HG03039 (cell line): Measurements from ENCODE around the gene MED13L.
"Not testable (repeated sequence)": the region's sequence is repeated elsewhere in the genome, so short reads cannot be mapped to it uniquely, and the experiment has no call there.

Experiments
- ATAC-seq: cut with Tn5 transposase; IDR thresholded peaks from one replicate; pipeline ENCODE4 v1.9.1; 2021; ENCODE audit warnings: mild to moderate bottlenecking, moderate library complexity; ENCODE audit not compliant: unreplicated experiment

Gene MED13L

DNA sequence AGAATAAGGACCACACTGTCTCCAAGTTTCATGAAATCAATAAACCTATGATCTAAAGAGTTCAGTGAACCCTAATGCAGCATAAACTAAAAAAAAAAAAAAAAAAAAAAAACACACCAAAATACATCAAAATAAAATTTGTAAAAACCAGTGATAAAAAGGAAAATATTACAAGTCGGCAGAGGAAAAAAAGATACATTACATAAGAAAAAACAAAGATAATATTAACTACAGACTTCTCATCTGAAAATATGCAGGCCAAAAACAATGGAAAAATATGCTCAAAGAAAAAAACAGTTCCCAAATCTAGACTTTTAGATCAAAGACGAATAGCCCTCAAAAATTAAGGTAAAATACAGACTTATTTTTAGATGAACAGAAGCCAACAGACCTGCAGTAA lies 27.6 kb downstream of the MED13L start:
- ATAC-seq: no peak

DNA sequence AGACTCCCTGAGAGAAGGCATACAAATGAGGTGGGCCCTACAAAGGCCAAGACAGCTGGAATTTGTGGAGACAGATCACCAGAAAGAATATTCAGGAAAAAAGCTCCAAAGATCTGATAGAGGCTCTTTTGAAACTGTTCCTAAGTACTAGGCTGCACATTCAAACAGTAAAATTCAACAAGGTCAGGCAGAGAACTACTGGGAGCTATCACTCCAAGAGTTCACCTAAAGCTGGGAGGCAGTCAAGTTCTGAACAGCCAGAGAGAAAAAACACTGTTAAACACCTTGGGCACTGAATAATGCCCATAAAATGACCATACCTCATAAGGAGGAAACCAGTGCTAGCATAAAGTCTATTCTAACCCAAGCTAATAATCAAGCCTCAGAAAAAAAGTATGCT lies 28.6 kb downstream of the MED13L start:
- no peak for ATAC-seq

DNA sequence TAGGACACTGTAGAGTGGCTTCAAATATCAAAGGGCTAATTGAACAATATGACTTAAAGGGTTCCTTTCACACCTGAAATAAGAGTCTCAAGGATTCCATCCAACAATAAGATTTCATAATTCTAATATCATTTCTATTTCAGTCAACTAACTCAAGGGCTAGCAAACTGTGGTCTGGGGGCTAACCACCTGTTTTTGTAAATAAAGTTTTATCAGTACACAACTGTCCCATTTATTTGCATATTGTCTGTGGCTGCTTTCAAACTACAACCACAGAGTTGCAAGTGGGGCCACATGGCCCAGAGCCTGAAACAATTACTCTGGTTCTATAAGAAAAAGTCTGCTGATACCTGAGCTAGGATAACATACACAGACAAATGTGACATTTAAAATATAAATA lies 29.1 kb downstream of the MED13L start:
- ATAC-seq: no peak

DNA sequence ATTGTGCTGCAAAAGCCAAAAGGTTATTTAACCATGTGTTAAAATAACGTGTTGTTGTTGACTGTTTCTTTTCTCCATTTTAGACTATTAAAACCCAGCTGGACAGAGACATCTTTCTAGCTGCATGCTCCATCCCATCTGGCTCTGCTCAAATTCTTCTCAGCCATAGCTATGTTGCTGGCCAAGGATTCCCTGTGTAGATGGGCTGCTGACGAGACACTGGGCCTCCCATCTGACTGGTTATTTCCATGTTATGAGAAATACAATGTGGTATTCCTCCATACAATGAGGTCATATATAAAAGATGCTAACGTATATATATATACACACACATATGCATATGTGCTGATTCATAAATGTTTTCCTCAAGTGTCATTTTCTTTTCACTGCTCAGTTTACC lies 30.1 kb downstream of the MED13L start:
- no peak for ATAC-seq

DNA sequence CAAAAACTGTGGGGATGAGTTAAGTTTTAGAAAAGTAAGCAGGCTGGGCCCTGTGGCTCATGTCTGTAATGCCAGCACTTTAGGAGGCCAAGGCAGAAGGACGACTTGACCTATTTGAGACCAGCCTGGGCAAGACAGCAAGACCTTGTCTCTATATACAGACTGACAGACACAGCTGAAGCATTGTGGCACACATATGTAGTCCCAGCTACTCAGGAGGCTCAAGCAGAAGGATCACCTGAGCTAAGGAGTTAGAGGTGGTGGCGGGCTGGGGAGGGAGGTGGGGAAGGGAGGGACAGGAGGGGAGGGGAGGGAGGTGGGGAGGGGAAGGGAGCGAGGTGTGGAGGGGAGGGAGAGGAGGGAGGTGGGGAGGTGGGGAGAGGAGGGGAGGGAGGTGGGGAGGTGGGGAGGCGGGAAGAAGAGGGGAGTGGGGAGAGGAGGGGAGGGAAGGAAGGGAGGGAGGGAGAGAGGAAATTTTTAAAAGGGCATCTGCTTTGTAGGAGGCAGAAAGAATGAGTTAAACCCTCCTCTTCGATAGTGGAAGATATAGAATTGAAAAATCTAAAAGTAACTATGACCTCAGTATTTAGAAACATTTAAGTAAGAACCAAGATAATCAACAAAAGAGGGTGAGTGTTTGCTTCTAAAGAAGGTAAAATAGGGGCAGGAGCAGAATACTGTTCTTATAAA lies 30.9 kb downstream of the MED13L start:
- ATAC-seq: no peak

DNA sequence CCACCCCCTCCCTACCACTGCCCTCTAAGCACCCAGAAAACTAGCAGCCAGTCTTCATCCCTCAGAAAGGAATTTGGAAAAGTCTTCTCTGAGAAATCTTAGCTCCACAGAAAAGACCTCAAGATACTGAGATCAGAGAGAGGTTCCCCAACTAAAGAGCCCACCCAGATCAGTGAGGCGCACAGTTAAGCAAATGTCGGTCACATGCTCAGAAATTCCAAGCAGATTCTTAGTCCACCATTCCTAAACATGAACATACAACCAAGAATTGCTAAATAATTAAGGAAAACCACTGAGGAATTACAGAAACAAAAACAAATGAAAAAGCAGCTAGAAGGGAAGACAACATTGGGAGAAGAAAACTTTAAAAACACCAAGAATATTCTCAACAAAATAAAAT lies 32.3 kb downstream of the MED13L start:
- ATAC-seq: no peak

DNA sequence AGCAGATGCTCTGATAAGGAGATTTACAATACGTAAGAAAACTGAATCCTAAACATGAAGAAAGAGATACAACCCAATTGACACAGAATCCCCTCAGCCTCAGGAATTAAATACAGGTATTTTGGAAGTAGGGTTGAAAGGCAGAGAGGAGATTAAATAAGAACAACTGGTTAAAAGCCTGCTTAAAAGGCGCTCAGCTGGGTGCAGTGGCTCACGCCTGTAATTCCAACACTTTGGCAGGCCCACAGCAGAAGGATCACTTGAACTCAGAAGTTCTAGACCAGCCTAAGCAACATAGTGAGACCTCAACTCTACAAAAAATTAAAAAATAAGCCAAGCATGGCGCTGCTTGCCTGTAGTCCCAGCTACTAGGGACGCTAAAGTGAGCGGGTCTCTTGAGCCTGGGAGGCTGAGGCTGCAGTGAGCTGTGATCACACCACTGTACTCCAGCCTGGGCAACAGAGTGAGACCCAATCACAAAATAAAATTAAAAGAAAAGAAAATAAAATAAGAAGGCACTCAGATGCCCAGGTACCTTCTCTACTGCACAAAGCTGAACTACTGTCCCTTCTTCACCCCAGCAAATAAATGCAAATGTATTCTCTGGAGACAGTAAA lies 32.9 kb downstream of the MED13L start:
- ATAC-seq: no peak

DNA sequence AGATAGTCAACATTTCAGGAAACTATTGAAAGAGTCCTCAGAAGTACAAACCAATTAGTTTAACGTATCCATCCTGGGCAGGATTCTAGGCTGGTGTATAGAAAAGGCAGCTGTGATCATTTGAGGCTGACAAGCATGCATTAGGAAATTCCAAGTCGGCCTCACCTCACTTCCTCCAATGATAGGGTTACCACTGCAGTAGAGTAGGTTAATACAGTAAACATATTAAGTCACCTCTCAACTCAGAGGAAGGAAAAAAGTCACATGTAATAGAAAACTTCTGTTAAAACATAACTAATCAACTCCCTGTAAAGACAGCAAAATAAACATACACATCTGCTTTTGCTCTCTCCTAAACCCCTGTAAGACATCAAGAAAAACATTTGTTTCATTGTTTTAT lies 33.5 kb downstream of the MED13L start:
- no peak for ATAC-seq

DNA sequence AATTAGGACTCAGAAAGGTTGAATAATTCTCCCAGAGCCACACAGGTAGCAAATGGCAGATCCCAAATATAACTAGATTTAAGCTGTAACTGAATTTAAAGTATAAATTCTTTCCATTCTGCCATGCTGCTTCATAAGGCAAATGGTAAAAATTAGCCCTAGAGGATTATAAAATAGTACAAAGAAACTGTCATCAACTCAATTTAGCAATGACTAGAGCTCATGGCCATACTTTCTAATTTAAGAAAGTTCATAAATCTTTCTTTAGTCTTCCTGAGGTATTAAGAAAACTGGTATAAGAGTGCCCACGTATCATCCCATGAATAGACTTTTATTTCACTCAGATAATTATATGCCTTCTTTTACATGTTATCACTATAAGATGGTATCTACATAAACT lies 34.8 kb downstream of the MED13L start:
- no peak for ATAC-seq

DNA sequence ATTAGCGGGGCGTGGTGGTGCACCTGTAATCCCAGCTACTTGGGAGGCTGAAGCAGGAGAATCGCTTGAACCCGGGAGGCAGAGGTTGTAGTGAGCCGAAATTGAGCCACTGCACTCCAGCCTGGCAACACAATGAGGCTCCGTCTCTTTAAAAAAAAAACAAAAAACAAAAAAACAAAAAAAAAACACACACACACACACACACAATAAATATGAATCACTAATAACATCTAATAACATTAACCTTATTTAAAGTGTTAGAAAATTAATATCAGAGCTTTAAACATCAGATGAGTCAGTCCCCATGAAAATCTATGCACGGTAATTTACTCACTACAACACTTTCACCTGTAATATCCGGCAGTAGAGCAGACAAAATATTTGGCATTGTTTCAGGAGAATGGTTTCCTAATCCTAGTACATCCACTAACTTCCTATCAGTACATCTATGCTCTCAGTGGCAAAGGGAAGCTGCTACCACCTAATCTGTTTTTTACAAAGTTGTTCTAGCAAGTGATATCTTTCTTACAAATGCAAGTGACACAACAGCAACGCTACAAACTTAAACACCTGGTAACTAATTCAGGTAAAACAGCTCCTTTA lies 36.2 kb downstream of the MED13L start:
- no peak for ATAC-seq

DNA sequence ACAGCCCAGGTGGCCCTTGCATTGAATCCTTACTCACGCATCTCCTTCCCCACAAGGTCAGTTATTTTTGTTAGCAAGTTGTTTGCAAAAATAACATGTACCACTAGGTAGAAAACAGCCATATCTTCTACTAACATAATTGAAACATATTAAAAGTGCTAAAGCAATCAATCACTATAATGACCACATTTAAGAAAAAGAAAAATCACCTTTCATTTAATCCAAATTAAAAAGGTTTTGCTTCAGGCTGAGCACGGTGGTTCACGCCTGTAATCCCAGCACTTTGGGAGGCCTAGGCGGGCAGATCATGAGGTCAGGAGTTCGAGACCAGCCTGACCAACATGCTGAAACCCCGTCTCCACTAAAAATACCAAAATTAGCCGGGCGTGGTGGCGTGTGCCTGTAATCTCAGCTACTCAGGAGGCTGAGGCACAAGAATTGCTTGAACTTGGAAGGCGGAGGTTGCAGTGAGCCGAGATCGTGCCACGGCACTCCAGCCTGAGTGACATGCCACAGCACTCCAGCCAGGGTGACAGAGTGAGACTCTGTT lies 38.8 kb downstream of the MED13L start:
- ATAC-seq: not testable (repeated sequence)

DNA sequence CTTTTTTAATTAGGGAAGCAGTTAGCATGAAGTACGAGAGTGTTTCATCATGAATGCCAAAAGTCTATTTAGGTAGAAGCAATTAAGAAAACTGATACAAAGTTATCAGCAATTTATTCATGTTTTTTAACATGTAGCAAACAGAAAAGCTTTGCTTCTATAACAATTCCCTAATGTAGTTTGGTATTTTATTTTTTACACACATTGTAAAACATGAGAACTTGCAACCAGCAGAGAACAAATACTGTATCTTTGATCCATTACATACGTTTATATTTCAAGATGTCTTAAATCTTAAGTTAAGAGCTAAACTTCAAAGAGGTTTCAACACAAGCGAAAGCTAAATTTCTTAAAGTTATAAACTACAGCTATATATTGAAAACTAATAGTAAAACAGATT lies 39.3 kb downstream of the MED13L start:
- no peak for ATAC-seq

DNA sequence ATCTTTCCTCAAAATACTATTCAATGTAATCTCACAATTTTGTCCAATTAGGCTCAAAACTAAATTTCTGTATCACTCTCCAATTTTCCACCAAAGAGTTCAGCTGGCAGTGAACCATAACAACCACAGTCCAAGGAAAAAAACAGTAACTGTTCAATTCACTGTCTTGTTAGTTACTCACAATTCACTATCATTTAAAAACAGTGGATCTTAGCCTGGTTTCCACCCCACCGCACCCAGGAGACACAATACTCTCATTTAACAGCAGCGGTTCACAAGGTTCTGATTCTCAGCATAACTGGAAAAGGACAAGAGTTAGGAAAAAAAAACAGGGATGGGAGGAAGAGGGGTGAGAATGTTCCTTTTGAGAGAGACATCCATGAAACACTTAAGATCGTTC lies 40.5 kb downstream of the MED13L start:
- no peak for ATAC-seq

DNA sequence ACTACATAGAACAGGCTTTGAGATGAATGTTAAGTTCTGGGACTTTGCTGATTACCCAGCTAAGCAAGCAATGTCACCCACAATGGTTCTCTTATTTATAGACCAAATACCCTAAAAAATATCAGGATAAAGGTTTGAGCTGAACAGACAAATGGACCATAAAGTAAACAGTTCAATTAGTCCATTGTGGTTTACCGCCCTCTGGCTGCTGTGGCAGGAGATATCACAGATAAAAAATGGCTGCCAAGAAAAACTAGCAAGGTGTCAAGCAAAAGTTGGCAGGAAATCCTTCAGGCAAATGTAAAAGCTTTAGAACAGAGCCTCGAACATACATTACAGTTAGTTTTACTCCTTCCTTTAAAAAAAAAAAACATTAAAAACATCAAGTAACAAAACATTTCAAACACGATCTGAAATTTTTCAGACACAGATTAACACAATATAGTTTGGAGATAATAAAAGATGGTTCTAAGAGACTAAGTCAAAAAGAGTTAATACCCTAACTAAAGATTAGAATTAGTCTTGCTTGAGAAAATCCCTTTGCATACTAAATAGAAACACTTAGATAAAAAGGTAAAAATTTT lies 41.3 kb downstream of the MED13L start:
- no peak for ATAC-seq

DNA sequence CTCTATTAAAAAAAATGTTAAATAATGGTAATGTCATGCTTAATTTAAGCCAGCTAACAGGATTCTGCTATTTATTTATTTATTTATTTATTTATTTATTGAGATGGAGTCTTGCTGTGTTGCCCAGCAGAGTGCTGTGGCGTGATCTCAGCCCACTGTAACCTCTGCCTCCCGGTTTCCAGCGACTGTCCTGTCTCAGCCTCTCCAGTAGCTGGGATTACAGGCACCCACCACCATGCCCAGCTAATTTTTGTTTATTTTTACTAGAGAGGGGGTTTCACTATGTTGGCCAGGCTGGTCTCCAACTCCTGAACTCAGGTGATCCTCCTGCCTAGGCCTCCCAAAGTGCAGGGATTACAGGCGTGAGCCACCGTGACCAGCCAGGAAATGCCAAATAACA lies 43.3 kb downstream of the MED13L start:
- not testable (repeated sequence) for ATAC-seq

DNA sequence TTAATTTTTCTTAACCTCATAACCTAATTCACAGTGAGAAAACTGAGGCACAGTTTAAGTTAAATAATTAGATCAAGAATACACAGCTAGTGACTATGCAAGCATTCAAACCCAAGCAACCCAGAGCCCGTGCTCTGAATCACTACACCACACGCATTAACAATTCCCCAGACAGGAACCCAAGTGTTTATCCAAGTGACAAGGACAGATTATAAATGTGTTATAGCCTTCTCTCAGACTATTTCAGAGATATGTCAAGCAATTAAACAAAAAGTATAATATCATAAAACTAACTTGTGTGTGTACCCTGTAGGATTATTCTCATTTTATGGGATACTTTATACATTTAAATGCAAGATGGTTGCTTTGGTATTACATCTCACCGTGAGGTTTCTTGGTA lies 43.8 kb downstream of the MED13L start:
- no peak for ATAC-seq

DNA sequence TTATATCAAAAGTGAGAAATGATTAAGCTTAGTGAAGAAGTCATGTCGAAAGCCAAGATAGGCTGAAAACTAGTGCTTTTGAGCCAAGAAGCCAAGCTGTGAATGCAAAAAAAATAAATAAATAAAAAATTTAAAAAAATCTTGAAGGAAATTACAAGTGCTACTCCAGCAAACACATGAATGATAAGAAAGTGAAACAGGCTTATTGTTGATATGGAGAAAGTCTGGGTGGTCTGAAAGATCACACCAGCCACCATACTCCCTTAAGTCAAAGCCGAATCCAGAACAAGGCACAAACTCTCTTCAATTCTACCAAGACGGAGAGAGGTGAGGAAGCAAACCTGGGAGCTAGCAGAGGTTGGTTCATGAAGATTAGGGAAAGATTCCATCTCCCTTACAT lies 49.7 kb downstream of the MED13L start:
- ATAC-seq: no peak

DNA sequence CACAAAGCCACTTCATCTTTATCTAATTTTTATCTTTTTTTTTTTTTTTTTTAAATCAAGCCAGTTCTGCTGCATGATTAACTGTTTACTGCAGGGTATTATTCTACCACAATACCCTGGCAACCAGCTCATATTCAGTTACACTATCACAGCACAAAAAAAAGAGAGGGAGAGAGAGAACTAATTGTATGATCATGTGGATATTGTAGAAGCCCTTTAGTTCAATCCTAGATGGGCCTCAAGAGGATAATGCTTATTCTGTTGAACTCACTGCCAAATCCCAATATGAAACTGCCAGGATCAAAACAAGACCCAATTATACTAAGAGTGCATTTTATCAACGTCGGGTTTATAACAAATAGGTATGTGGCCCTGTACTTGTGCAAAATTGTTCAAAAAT lies 51.5 kb downstream of the MED13L start:
- ATAC-seq: no peak

DNA sequence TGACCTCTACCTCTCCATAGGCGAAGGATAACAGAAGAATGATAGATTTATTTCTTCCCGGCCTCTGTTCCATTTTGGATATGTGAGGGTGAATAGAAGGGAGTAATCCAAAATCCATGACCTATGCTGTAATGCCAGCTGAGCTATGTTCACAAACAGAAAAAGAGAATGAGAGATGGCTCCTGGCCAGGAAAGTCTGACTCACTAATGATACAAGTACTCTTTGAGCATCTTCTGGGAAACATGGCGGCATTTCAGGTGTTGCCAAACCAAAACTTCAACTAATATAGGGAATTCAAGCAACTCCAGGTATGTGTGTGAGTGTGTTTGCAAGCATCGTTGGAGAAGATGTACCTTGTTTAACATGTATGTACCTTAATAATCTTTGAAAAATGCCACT lies 55.1 kb downstream of the MED13L start:
- no peak for ATAC-seq

DNA sequence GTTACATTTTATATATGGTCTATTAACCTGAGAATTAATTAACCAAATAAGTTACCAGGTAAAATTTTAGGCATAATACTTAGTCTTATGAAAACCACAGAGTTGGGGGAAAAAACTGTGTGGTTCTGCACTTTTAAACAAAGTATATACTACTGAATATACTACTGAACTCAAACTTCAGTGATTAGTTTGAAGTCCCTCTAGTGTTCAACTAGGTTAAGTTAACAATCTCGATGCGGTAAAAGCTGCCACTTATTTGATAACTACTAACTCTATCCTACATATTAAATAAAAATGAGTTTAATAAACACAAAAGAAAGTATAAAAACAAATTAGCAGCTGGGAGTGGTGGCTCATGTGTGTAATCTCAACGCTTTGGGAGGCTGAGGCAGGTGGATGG lies 56.7 kb downstream of the MED13L start:
- ATAC-seq: no peak

DNA sequence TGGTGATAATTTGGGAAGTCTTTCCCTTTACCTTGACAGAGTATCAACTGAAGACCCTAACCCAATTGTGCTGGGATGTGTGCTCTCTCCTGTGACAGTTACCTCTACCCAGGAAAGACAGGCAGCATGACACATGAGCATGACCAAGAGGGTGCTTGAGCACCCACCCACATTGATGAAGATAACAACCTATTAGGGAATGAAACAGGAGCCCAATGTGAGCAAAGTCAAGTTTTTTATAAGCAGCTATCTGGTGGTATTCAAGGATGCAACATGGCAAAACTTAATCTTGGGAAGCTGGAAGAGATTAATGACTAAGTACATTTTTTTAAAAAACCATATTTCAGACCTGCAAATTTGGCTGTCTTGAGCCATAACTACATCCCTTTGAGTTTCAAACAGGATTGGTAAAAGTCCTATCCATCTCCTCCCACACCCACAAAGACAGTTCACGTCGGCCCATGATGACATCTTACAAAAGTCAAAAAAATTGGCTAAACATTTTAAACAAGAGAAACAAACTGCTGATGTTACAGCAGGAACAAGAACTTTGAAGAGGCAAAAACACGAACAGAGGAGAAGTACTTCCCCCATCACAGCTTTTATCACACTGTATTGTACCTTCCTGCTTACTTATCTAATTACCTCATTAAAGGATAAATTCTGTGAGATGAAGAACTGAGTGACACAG lies 60.3 kb downstream of the MED13L start:
- ATAC-seq: no peak
